Mesenchymal stem cell (in vitro differentiated cells and primary cell): ENCODE results near the gene MAMDC4.

Experiments used
- DNase-seq: peaks from one replicate; pipeline ENCODE4 v3.0.0-alpha.2; 2013
- H2AFZ ChIP-seq: one replicate; pipeline ENCODE4 v1.6.1; 2013; ENCODE audit warnings: low read depth, mild to moderate bottlenecking, control low read depth, inconsistent platforms, low read length, moderate library complexity
- H2AK5ac ChIP-seq: 2 replicates; pipeline ENCODE4 v1.6.1; 2013; ENCODE audit warnings: low read length, moderate library complexity, mild to moderate bottlenecking, inconsistent platforms; ENCODE audit not compliant: severe bottlenecking
- H2BK120ac ChIP-seq: one replicate; pipeline ENCODE4 v1.6.1; 2013; ENCODE audit warnings: low read depth, mild to moderate bottlenecking, inconsistent platforms, low read length, moderate library complexity
- H2BK12ac ChIP-seq, 2 experiments: one replicate each; pipeline ENCODE4 v1.6.1; 2013; ENCODE audit warnings: inconsistent platforms in 2 of 2, low read length in 2 of 2, mild to moderate bottlenecking in 2 of 2, moderate library complexity in 2 of 2, control low read depth in 1 of 2
- H2BK15ac ChIP-seq: one replicate; pipeline ENCODE4 v1.6.1; 2013; ENCODE audit warnings: mild to moderate bottlenecking, low read depth, inconsistent platforms; ENCODE audit not compliant: poor library complexity, severe bottlenecking
- H2BK5ac ChIP-seq: 2 replicates; pipeline ENCODE4 v1.6.1; 2013; ENCODE audit warnings: low read depth, mild to moderate bottlenecking, low read length, control low read depth, inconsistent platforms; ENCODE audit not compliant: poor library complexity, severe bottlenecking
- H3K14ac ChIP-seq, 2 experiments: one replicate each; pipeline ENCODE4 v1.6.1; 2013; ENCODE audit warnings: inconsistent platforms in 2 of 2, low read length in 2 of 2, control low read depth in 1 of 2, mild to moderate bottlenecking in 1 of 2, moderate library complexity in 1 of 2
- H3K18ac ChIP-seq, 2 experiments: one replicate each; pipeline ENCODE4 v1.6.1; 2013; ENCODE audit warnings: inconsistent platforms in 2 of 2, low read length in 2 of 2, control low read depth in 1 of 2, low read depth in 1 of 2, mild to moderate bottlenecking in 1 of 2
- H3K23ac ChIP-seq, 2 experiments: one replicate each; pipeline ENCODE4 v1.6.1; 2013; ENCODE audit warnings: inconsistent platforms in 2 of 2, low read length in 2 of 2, mild to moderate bottlenecking in 2 of 2, moderate library complexity in 2 of 2, control low read depth in 1 of 2
- H3K27ac ChIP-seq: 2 replicates; pipeline ENCODE4 v1.5.1; 2013; ENCODE audit warnings: mild to moderate bottlenecking, moderate library complexity, low read length, control low read depth, inconsistent platforms; ENCODE audit not compliant: poor library complexity, severe bottlenecking
- H3K27me3 ChIP-seq, 2 experiments: 2 replicates each; pipeline versions ENCODE4 v1.6.1 to v1.7.0; 2013; ENCODE audit warnings: low read length in 2 of 2, mild to moderate bottlenecking in 2 of 2, moderate library complexity in 2 of 2, control low read depth in 1 of 2, inconsistent platforms in 1 of 2; ENCODE audit not compliant: control insufficient read depth in 1 of 2, insufficient read depth in 1 of 2
- H3K36me3 ChIP-seq, 2 experiments: 2 replicates each; pipeline versions ENCODE4 v1.6.1 to v1.7.0; 2013; ENCODE audit warnings: low read length in 2 of 2, control low read depth in 1 of 2, inconsistent platforms in 1 of 2, low read depth in 1 of 2, mild to moderate bottlenecking in 1 of 2; ENCODE audit not compliant: insufficient read depth in 2 of 2, control insufficient read depth in 1 of 2
- H3K4ac ChIP-seq, 2 experiments: one replicate each; pipeline ENCODE4 v1.6.1; 2013; ENCODE audit warnings: inconsistent platforms in 2 of 2, low read length in 2 of 2, mild to moderate bottlenecking in 2 of 2, moderate library complexity in 2 of 2, control low read depth in 1 of 2, low read depth in 1 of 2
- H3K4me1 ChIP-seq: 2 replicates; pipeline ENCODE4 v1.6.1; 2013; ENCODE audit warnings: low read depth, low read length, control low read depth; ENCODE audit not compliant: control insufficient read depth, insufficient read depth
- H3K4me2 ChIP-seq: 2 replicates; pipeline ENCODE4 v1.6.1; 2013; ENCODE audit warnings: low read length, mild to moderate bottlenecking, inconsistent platforms; ENCODE audit not compliant: poor library complexity, severe bottlenecking
- H3K4me3 ChIP-seq, 2 experiments: 2 replicates each; pipeline versions ENCODE4 v1.5.1 to v1.7.0; 2013; ENCODE audit warnings: low read length in 2 of 2, mild to moderate bottlenecking in 2 of 2, control low read depth in 1 of 2, low read depth in 1 of 2; ENCODE audit not compliant: insufficient read depth in 1 of 2
- H3K79me1 ChIP-seq: replicated peaks from 2 replicates; pipeline ENCODE4 v1.6.1; 2013; ENCODE audit warnings: mild to moderate bottlenecking, control low read depth, low read length, inconsistent platforms; ENCODE audit not compliant: poor library complexity, severe bottlenecking
- H3K9ac ChIP-seq: 2 replicates; pipeline ENCODE4 v1.7.0; 2013; ENCODE audit warnings: mild to moderate bottlenecking, low read length, moderate library complexity
- H3K9me3 ChIP-seq: 2 replicates; pipeline ENCODE4 v1.7.0; 2013; ENCODE audit warnings: mild to moderate bottlenecking, low read length; ENCODE audit not compliant: control insufficient read depth
- H4K8ac ChIP-seq: one replicate; pipeline ENCODE4 v1.6.1; 2013; ENCODE audit warnings: inconsistent platforms, mild to moderate bottlenecking, low read length, moderate library complexity
- H4K91ac ChIP-seq: one replicate; pipeline ENCODE4 v1.6.1; 2013; ENCODE audit warnings: mild to moderate bottlenecking, low read length, inconsistent platforms
- WGBS: methylation state at CpG from one replicate; pipeline ENCODE4 v1.1.7; 2013; ENCODE audit warnings: mixed read lengths; 5-methylcytosine and 5-hydroxymethylcytosine counted together

MAMDC4 gene

GRCh38 chr9:136814725-136815421 is 37.3 kb upstream of the MAMDC4 start:
- Histone ChIP-seq H3K14ac (no peak overlapping the region), H3K23ac (peak overlapping the region in 1 of 2 experiments; percentile 5), H4K91ac (no peak overlapping the region), H3K4ac (no peak overlapping the region), H3K9me3 (no peaks in the 10 kb centered on the region), H3K79me1 (peaks cover 27% of the 10 kb centered on the region), H2AFZ (no peak overlapping the region), H3K4me1 (peaks cover 3% of the 10 kb centered on the region), H3K27ac (no peak overlapping the region), H3K27me3 (no peaks in the 10 kb centered on the region), H3K36me3 (peaks cover 25 to 32% of the 10 kb centered on the region in 2 experiments), H3K4me2 (no peak overlapping the region), H2AK5ac (no peak overlapping the region), H2BK15ac (no peak overlapping the region), H2BK12ac (no peak overlapping the region), H3K4me3 (no peak overlapping the region), H3K18ac (no peak overlapping the region), H2BK120ac (no peak overlapping the region), H4K8ac (no peak overlapping the region), H2BK5ac (no peak overlapping the region), H3K9ac (no peak overlapping the region)
- WGBS: 98% methylated on average over 13 of the region's 13 CpGs
- DNase-seq: no peak

- Histone ChIP-seq H3K9ac (no peak overlapping the region), H3K4me1 (peaks cover 1% of the 10 kb centered on the region), H2BK15ac (no peak overlapping the region), H3K23ac (no peak overlapping the region), H3K27me3 (no peaks in the 10 kb centered on the region), H2BK5ac (no peak overlapping the region), H3K27ac (no peak overlapping the region), H4K91ac (no peak overlapping the region), H2BK12ac (no peak overlapping the region), H4K8ac (no peak overlapping the region), H3K4me3 (no peak overlapping the region), H2AFZ (no peak overlapping the region), H3K79me1 (peaks cover 27% of the 10 kb centered on the region), H3K36me3 (peaks cover 25 to 30% of the 10 kb centered on the region in 2 experiments), H2AK5ac (no peak overlapping the region), H3K4ac (no peak overlapping the region), H3K18ac (no peak overlapping the region), H2BK120ac (no peak overlapping the region), H3K4me2 (no peak overlapping the region), H3K9me3 (no peaks in the 10 kb centered on the region), H3K14ac (no peak overlapping the region)
- 0% methylated on average over 1 of the region's 1 CpG for WGBS
- no peak for DNase-seq
These were observed 36.7 kb upstream of the MAMDC4 start for GRCh38 chr9:136815422-136815782.

GRCh38 chr9:136820971-136821825 is 30.9 kb upstream of the MAMDC4 start:
- H3K4me2 ChIP-seq: no peak overlapping the region
- no peaks in the 10 kb centered on the region for H3K27me3 ChIP-seq

More at GRCh38 chr9:136820971-136821825, 30.9 kb upstream of the MAMDC4 start:
- Histone ChIP-seq H3K79me1 (peaks cover 45% of the 10 kb centered on the region), H2AFZ (peak overlapping the region; percentile 51), H3K4me3 (peak overlapping the region; percentile 20 to 41), H4K91ac (peak overlapping the region; percentile 25), H3K23ac (peak overlapping the region in 1 of 2 experiments; percentile 66), H3K27ac (no peak overlapping the region), H3K36me3 (peaks cover 25 to 56% of the 10 kb centered on the region in 2 experiments), H2AK5ac (no peak overlapping the region), H2BK120ac (no peak overlapping the region), H3K9me3 (no peaks in the 10 kb centered on the region), H3K9ac (peak overlapping the region; percentile 72), H2BK12ac (no peak overlapping the region), H3K18ac (peak overlapping the region in 1 of 2 experiments; percentile 79), H2BK5ac (no peak overlapping the region), H4K8ac (peak overlapping the region; percentile 78), H2BK15ac (no peak overlapping the region), H3K4ac (peak overlapping the region; percentile 64 to 83), H3K4me1 (peaks cover 9% of the 10 kb centered on the region), H3K14ac (peak overlapping the region in 1 of 2 experiments; percentile 71)
- WGBS: 23% methylated on average over 60 of the region's 83 CpGs
- peak; percentile 33 for DNase-seq
